SU-DHL-6 (cell line): ENCODE results near the gene YWHAQ.

ENCODE experiments used
- CTCF ChIP-seq: fragments of 200-600 bp; sonication (generic); IDR thresholded peaks from one replicate; pipeline ENCODE4 v1.5.1; 2017; ENCODE audit warnings: antibody characterized with exemption, mild to moderate bottlenecking, low read length, moderate library complexity; ENCODE audit not compliant: insufficient read depth, poor library complexity, severe bottlenecking
- EZH2phosphoT487 ChIP-seq: fragments of 200-600 bp; sonication (generic), shearing (Covaris generic); conservative IDR thresholded peaks from 2 replicates; pipeline ENCODE4 v1.6.1; 2018; ENCODE audit warnings: mild to moderate bottlenecking, antibody characterized with exemption, low read length, moderate library complexity, mixed read lengths

- TF ChIP-seq CTCF, result no peak
- no peak for TF ChIP-seq EZH2phosphoT487
Measured at GRCh38 chr2:9668687-9669345, 38.0 kb upstream of the YWHAQ start.
